Measurements from ENCODE around the gene SPANXN5. TPM values are rescaled to one million over a fixed set of nuclear protein-coding genes. Genes with fewer than 3 reads are reported as not detected.

The SPANXN5 gene
- total RNA-seq, 2 donors from 2014 or later = not detected

GRCh38 chrX:52824608-52825007, 27.4 kb upstream of the SPANXN5 start:
- Mint-ChIP-seq H3K36me3 (ENCODE audit: low read depth) (no peaks in the 10 kb centered on the region), H3K4me3 (no peak overlapping the region)

DNA sequence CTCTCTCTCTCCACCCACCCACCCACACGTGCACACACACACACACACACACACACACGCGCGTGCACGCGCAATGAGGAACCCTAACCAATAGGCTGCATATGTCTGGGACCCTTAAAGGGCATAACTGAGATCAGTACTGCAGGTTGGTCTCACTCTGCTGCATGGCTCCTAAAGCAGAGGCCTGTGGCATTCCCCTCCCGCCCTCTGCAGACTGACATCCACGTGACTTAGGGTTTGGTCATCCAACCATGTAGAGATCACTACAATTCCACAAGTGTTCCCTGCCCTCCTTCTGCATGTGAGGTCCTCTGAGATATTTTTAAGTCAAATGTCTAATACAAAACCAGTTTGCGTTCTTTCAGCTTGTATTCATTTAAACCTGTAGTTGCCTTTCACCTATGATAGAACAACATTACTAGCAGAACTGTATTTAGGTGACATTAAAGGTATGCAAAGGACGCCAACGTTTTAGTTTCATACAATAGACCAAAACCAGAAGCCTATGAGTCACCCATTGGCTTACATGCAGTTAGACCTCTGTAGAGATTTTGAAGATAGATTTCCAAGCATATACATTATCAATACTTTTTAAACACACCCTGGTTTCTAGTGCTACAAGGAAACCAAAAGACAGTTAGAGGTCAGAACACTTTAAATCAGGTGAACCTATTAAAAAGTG, 24.0 kb upstream of the SPANXN5 start:
- Histone ChIP-seq H3K27ac (ENCODE audit: low read depth, low read length) (no peak overlapping the region), H3K36me3 (ENCODE audit: control insufficient read depth, insufficient read depth, low read length) (no peaks in the 10 kb centered on the region), H3K9me3 (ENCODE audit: control insufficient read depth, low read length) (no peaks in the 10 kb centered on the region), H3K9ac (ENCODE audit: extremely low read depth, low read length, poor library complexity, severe bottlenecking) (no peak overlapping the region), H3K4me1 (ENCODE audit: control insufficient read depth, insufficient read depth, low read length) (no peaks in the 10 kb centered on the region), H3K27me3 (ENCODE audit: control insufficient read depth, insufficient read depth, low read length, poor library complexity, severe bottlenecking) (no peaks in the 10 kb centered on the region), H3K4me3 (ENCODE audit: low read length) (no peak overlapping the region)
- no peak overlapping the region for H3K4me3 Mint-ChIP-seq
- no peaks in the 10 kb centered on the region for H3K4me1 Mint-ChIP-seq
- TF ChIP-seq CTCF (conservative IDR thresholded peaks at IDR 0.05) = no peak
- DNase-seq = no peak
- H3K27me3 Mint-ChIP-seq (ENCODE audit: insufficient read depth) = peaks cover 15% of the 10 kb centered on the region
- H3K36me3 Mint-ChIP-seq (ENCODE audit: low read depth) = no peaks in the 10 kb centered on the region
- WGBS, 2 experiments (ENCODE audit: insufficient coverage in 1 of 2, insufficient read length in 1 of 2) = 80 to 84% methylated on average over 2 to 9 of the region's 11 CpGs
- H3K27ac Mint-ChIP-seq = no peak overlapping the region
- peaks cover 45% of the 10 kb centered on the region for H3K9me3 Mint-ChIP-seq

More at GRCh38 chrX:52824608-52825007, 27.4 kb upstream of the SPANXN5 start:
- no peak overlapping the region for H3K27ac Mint-ChIP-seq
- Histone ChIP-seq H3K36me3 (ENCODE audit: control insufficient read depth, insufficient read depth, low read length) (no peaks in the 10 kb centered on the region), H3K9me3 (ENCODE audit: control insufficient read depth, low read length) (no peaks in the 10 kb centered on the region), H3K4me3 (ENCODE audit: low read length) (no peak overlapping the region), H3K9ac (ENCODE audit: extremely low read depth, low read length, poor library complexity, severe bottlenecking) (no peak overlapping the region), H3K27me3 (ENCODE audit: control insufficient read depth, insufficient read depth, low read length, poor library complexity, severe bottlenecking) (no peaks in the 10 kb centered on the region), H3K27ac (ENCODE audit: low read depth, low read length) (no peak overlapping the region), H3K4me1 (ENCODE audit: control insufficient read depth, insufficient read depth, low read length) (no peaks in the 10 kb centered on the region)
- no peak for DNase-seq
- H3K27me3 Mint-ChIP-seq (ENCODE audit: insufficient read depth) = peaks cover 6% of the 10 kb centered on the region
- H3K4me1 Mint-ChIP-seq = no peaks in the 10 kb centered on the region
- WGBS, 2 experiments (ENCODE audit: insufficient coverage in 1 of 2, insufficient read length in 1 of 2) = 40% methylated on average over 1 of the region's 2 CpGs; no CpG with 5 or more reads in 1 of the 2 experiments
- peaks cover 53% of the 10 kb centered on the region for H3K9me3 Mint-ChIP-seq
- TF ChIP-seq CTCF (conservative IDR thresholded peaks at IDR 0.05) = no peak

DNA sequence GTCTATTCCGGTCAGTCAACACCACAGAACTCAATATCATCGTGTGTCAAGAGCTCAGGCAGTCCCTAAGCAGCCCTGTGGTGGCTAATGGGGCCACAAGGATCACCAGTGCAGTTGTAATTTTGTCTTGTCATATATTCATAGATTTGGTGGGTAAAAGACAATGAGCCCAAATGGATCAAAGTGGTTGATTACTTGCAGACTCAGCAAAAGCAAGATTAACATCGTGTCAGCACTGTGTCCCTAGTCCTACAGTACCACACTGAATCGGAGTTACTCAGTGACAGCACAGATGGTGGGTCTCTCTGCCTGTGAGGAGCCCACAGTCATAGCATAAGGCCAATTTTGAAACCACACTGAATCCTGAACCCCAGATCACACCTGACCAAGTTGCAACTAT, 22.6 kb upstream of the SPANXN5 start:
- H3K9me3 ChIP-seq (ENCODE audit: control insufficient read depth, low read length) = no peaks in the 10 kb centered on the region
- H3K9me3 Mint-ChIP-seq = peaks cover 50% of the 10 kb centered on the region
- H3K36me3 Mint-ChIP-seq (ENCODE audit: low read depth) = no peaks in the 10 kb centered on the region
- H3K27me3 Mint-ChIP-seq (ENCODE audit: insufficient read depth) = peaks cover 20% of the 10 kb centered on the region
- WGBS, 2 experiments (ENCODE audit: insufficient coverage in 1 of 2, insufficient read length in 1 of 2) = 72 to 83% methylated on average over 2 to 4 of the region's 4 CpGs
- H3K9ac ChIP-seq (ENCODE audit: extremely low read depth, low read length, poor library complexity, severe bottlenecking) = no peak overlapping the region
- H3K27me3 ChIP-seq (ENCODE audit: control insufficient read depth, insufficient read depth, low read length, poor library complexity, severe bottlenecking) = no peaks in the 10 kb centered on the region
- TF ChIP-seq CTCF (conservative IDR thresholded peaks at IDR 0.05) = no peak
- no peak overlapping the region for H3K4me3 Mint-ChIP-seq
- H3K27ac Mint-ChIP-seq = no peak overlapping the region
- no peaks in the 10 kb centered on the region for H3K4me1 ChIP-seq (ENCODE audit: control insufficient read depth, insufficient read depth, low read length)
- no peak overlapping the region for H3K27ac ChIP-seq (ENCODE audit: low read depth, low read length)
- H3K4me3 ChIP-seq (ENCODE audit: low read length) = no peak overlapping the region
- no peaks in the 10 kb centered on the region for H3K4me1 Mint-ChIP-seq
- DNase-seq = no peak
- no peaks in the 10 kb centered on the region for H3K36me3 ChIP-seq (ENCODE audit: control insufficient read depth, insufficient read depth, low read length)

Data from endodermal cell (in vitro differentiated cells).